ENCODE results near the gene USH2A. TPM values are rescaled to one million over a fixed set of nuclear protein-coding genes. Genes with fewer than 3 reads are reported as not detected.

The USH2A gene, protein sequence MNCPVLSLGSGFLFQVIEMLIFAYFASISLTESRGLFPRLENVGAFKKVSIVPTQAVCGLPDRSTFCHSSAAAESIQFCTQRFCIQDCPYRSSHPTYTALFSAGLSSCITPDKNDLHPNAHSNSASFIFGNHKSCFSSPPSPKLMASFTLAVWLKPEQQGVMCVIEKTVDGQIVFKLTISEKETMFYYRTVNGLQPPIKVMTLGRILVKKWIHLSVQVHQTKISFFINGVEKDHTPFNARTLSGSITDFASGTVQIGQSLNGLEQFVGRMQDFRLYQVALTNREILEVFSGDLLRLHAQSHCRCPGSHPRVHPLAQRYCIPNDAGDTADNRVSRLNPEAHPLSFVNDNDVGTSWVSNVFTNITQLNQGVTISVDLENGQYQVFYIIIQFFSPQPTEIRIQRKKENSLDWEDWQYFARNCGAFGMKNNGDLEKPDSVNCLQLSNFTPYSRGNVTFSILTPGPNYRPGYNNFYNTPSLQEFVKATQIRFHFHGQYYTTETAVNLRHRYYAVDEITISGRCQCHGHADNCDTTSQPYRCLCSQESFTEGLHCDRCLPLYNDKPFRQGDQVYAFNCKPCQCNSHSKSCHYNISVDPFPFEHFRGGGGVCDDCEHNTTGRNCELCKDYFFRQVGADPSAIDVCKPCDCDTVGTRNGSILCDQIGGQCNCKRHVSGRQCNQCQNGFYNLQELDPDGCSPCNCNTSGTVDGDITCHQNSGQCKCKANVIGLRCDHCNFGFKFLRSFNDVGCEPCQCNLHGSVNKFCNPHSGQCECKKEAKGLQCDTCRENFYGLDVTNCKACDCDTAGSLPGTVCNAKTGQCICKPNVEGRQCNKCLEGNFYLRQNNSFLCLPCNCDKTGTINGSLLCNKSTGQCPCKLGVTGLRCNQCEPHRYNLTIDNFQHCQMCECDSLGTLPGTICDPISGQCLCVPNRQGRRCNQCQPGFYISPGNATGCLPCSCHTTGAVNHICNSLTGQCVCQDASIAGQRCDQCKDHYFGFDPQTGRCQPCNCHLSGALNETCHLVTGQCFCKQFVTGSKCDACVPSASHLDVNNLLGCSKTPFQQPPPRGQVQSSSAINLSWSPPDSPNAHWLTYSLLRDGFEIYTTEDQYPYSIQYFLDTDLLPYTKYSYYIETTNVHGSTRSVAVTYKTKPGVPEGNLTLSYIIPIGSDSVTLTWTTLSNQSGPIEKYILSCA (N-terminal part only)
- not detected for total RNA-seq
- under 1 TPM; 0.03 to 0.06 (median 0.04) TPM for polyA plus RNA-seq (ENCODE audit: insufficient read length in 6 of 6)
- long read RNA-seq, donor 1 = 0 reads
- long read RNA-seq, donor 2 = 0 reads
- long read RNA-seq, donor 3 = 0 reads
- long read RNA-seq, donor 4 = 0 reads
- long read RNA-seq, donor 5 = 0 reads
- long read RNA-seq, donor 6 = 0 reads
- long read RNA-seq, donor 7 = 0 reads
- long read RNA-seq, donor 8 = 0 reads
- long read RNA-seq, donor 9 = 0 reads
- long read RNA-seq, donor 10 = 0 reads
- long read RNA-seq, donor 11 = 0 reads
- long read RNA-seq, donor 12 = 0 reads

- Histone ChIP-seq H3K4me1 (no peaks in the 10 kb centered on the region), H3K27ac (no peak within 1 kb of the TSS), H3K27me3 (no peaks in the 10 kb centered on the region), H3K4me3 (no peak within 1 kb of the TSS), H3K9me3 (no peaks in the 10 kb centered on the region), H3K36me3 (no peaks in the 10 kb centered on the region)
- ATAC-seq (no peak), DNase-seq (peak in 1 of 4 donors; percentile 28)
- intact Hi-C loops (cut with DNase I) = no loop called here
- TF ChIP-seq CTCF (IDR thresholded peaks at IDR 0.05) = no peak
Measured at GRCh38 chr1:216422821-216423520, at the start of gene USH2A. TSS of gene USH2A (minus strand) at chr1:216423448. CDS start at chr1:216422336, 1,112 bp downstream.

DNA sequence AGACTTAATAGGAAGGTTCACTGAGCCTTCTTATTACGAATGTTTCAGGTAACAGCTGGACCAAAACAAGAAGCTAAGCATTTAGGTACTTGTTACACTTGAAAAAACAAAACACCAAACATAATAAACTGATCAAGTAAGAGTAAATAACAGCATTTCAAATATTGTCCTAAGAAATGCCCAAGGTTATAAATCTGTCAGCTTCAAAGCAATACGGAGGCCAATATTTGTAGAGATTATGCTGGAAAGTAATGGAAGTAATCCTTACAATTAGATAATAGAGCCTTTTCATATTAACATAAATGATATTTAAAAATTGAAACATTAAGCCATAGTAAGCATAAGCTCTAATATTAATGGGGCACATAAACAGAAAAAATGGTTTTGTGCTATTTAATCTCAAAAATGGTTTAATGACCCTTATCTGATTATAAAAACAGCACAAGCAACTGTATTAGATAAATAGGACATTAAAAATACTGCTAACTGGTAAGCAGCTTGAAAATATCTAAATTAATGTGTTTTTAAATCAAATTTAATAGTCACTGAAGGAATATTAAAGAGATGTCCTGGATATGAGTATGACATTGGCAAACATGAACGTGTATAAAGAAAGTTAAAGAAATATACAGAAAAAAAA is 43.0 kb upstream of the USH2A start:
- TF ChIP-seq CTCF (IDR thresholded peaks at IDR 0.05) = no peak
- H3K9me3 ChIP-seq = no peaks in the 10 kb centered on the region
- no peak overlapping the region for H3K4me3 ChIP-seq
- no peak overlapping the region for H3K27ac ChIP-seq
- H3K36me3 ChIP-seq = no peaks in the 10 kb centered on the region
- intact Hi-C loops (cut with DNase I) = no loop called here
- no peaks in the 10 kb centered on the region for H3K27me3 ChIP-seq
- DNase-seq (no peak), ATAC-seq (no peak)
- H3K4me1 ChIP-seq = no peaks in the 10 kb centered on the region

DNA sequence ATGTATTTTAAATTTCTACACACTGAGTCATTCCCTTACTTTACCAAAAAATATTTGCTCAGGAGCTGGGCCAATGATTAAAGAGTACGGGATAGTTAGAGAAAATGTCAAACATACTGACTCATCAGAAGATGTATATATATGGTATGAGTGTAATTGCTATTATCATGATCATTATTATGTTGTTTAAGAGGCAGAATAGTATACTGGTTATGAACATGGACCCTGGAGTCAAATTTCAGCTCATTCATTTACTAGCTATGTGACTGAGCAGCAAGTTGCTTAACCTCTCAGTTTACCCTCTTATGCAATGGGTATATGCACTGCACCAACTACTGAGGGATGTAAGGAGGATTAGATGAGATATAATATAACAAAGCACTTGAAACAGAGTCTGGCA is 41.2 kb upstream of the USH2A start:
- Histone ChIP-seq H3K4me3 (no peak overlapping the region), H3K9me3 (no peaks in the 10 kb centered on the region), H3K27me3 (no peaks in the 10 kb centered on the region), H3K27ac (no peak overlapping the region), H3K36me3 (no peaks in the 10 kb centered on the region), H3K4me1 (no peaks in the 10 kb centered on the region)
- ATAC-seq (no peak), DNase-seq (no peak)
- intact Hi-C loops (cut with DNase I) = no loop called here
- no peak for TF ChIP-seq CTCF (IDR thresholded peaks at IDR 0.05)

DNA sequence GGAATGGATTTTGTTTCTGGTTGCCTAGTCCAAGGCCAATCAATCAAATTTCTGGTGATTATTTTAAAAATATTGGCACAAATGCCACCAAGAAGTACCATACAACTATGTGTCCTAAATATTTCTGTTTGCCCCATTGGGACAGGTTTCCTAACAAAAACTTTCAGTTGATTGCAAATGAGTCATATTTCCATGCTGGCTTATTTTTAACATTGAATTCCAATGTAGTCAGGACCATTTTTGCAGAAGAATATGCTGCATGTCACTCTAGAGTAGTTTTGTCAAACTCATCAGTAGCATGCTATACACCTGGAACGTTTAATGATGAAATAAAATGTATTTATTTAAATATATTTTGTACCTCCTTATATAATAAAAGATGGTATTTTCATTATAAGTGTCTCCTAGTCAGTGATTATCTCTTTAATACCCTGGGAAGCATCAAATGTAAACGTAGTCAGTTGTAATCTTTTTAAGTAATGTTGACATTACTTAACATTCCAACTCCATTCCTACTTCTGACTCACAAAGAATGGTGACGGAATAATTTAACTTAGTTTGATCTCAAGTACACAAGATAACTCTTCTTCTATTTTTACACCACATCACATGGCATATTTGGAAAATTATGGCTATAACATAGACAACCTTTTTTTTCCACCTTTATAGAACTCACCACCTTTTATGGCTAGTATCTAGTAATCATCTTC is 39.0 kb upstream of the USH2A start:
- intact Hi-C loops (cut with DNase I) = no loop called here
- no peak for ATAC-seq
- no peak for TF ChIP-seq CTCF (IDR thresholded peaks at IDR 0.05)

More for the DNA sequence above, 39.0 kb upstream of the USH2A start:
- Histone ChIP-seq H3K27me3 (no peaks in the 10 kb centered on the region), H3K4me1 (no peaks in the 10 kb centered on the region), H3K9me3 (no peaks in the 10 kb centered on the region), H3K36me3 (no peaks in the 10 kb centered on the region), H3K4me3 (no peak overlapping the region), H3K27ac (no peak overlapping the region)
- DNase-seq = no peak

Data from left lung (tissue), 14 donors.